C4-2B (cell line): Measurements from ENCODE around the gene TMPRSS13.

Source experiments
- ZFX ChIP-seq: fragments of 450-650 bp; IDR thresholded peaks from 2 replicates; pipeline ENCODE4 v1.6.1; 2017
- TF ChIP-seq, protein P1 (sequence below): fragments of 450-650 bp; conservative IDR thresholded peaks from 2 replicates; pipeline ENCODE4 v1.5.1; 2017; ENCODE audit warnings: mild to moderate bottlenecking

DNA sequence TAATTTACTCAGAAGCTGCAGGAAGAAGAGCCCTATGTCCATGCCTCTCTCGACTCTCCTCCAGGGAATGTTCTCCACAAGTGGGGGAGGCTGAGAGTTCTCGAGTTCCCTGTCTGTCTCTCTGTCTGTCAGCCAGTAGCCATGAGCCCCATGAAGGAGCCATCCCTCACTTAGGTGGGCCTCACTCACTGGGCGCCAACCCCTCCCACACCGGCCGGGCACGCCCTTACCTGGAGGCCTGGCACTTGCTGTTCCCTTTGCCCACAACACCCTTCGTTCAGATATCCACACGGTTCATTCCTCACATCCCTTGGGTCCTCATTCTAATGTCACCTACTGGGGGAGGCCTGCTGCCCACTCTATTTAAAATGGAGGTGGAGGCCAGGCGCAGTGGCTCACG, 42.8 kb upstream of the TMPRSS13 start:
- TF ChIP-seq, protein P1, sequence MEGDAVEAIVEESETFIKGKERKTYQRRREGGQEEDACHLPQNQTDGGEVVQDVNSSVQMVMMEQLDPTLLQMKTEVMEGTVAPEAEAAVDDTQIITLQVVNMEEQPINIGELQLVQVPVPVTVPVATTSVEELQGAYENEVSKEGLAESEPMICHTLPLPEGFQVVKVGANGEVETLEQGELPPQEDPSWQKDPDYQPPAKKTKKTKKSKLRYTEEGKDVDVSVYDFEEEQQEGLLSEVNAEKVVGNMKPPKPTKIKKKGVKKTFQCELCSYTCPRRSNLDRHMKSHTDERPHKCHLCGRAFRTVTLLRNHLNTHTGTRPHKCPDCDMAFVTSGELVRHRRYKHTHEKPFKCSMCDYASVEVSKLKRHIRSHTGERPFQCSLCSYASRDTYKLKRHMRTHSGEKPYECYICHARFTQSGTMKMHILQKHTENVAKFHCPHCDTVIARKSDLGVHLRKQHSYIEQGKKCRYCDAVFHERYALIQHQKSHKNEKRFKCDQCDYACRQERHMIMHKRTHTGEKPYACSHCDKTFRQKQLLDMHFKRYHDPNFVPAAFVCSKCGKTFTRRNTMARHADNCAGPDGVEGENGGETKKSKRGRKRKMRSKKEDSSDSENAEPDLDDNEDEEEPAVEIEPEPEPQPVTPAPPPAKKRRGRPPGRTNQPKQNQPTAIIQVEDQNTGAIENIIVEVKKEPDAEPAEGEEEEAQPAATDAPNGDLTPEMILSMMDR, result no peak
- no peak for TF ChIP-seq ZFX
